ENCODE measurements around the gene PLD4.
"Not testable (repeated sequence)": the region's sequence is repeated elsewhere in the genome, so short reads cannot be mapped to it uniquely, and the experiment has no call there.

PLD4 gene

GRCh38 chr14:104941508-104942365, 17.1 kb downstream of the PLD4 start:
- TF ChIP-seq CTCF (conservative IDR thresholded peaks at IDR 0.05; ENCODE audit: control insufficient read depth, insufficient read depth, low read depth, low read length): no peak
- DNase-seq (ENCODE audit: low read depth): no peak

GRCh38 chr14:104942586-104942985, 17.9 kb downstream of the PLD4 start:
- no peak overlapping the region for H3K4me3 ChIP-seq (ENCODE audit: control insufficient read depth, low read depth, low read length)
- no peak for DNase-seq (ENCODE audit: low read depth)
- no peak for TF ChIP-seq CTCF (conservative IDR thresholded peaks at IDR 0.05; ENCODE audit: control insufficient read depth, insufficient read depth, low read depth, low read length)

More at GRCh38 chr14:104941508-104942365, 17.1 kb downstream of the PLD4 start:
- H3K4me3 ChIP-seq (ENCODE audit: control insufficient read depth, low read depth, low read length): no peak overlapping the region

- H3K4me3 ChIP-seq (ENCODE audit: control insufficient read depth, low read depth, low read length); DNase-seq (ENCODE audit: low read depth): not testable (repeated sequence)
Observed at GRCh38 chr14:104943216-104944015, 18.7 kb downstream of the PLD4 start.

- not testable (repeated sequence) for H3K4me3 ChIP-seq (ENCODE audit: control insufficient read depth, low read depth, low read length); DNase-seq (ENCODE audit: low read depth)
Observed at GRCh38 chr14:104944016-104944308, 19.3 kb downstream of the PLD4 start.

GRCh38 chr14:104944436-104945205, 19.9 kb downstream of the PLD4 start:
- not testable (repeated sequence) for DNase-seq (ENCODE audit: low read depth); H3K4me3 ChIP-seq (ENCODE audit: control insufficient read depth, low read depth, low read length)

- H3K4me3 ChIP-seq (ENCODE audit: control insufficient read depth, low read depth, low read length); DNase-seq (ENCODE audit: low read depth): not testable (repeated sequence)
Observed at GRCh38 chr14:104945266-104945665, 20.6 kb downstream of the PLD4 start.

- DNase-seq (ENCODE audit: low read depth); H3K4me3 ChIP-seq (ENCODE audit: control insufficient read depth, low read depth, low read length): not testable (repeated sequence)
Observed at GRCh38 chr14:104945986-104946965, 21.6 kb downstream of the PLD4 start.

- H3K4me3 ChIP-seq (ENCODE audit: control insufficient read depth, low read depth, low read length); DNase-seq (ENCODE audit: low read depth): not testable (repeated sequence)
Observed at GRCh38 chr14:104947201-104947600, 22.5 kb downstream of the PLD4 start.

- not testable (repeated sequence) for H3K4me3 ChIP-seq (ENCODE audit: control insufficient read depth, low read depth, low read length); DNase-seq (ENCODE audit: low read depth)
Observed at GRCh38 chr14:104947881-104948735, 23.4 kb downstream of the PLD4 start.
